ACHN (cell line): ENCODE results near the gene FBXW7.

Experiments
- DNase-seq: peaks from one replicate; pipeline ENCODE4 v3.0.0-alpha.2; 2015
- in situ Hi-C: cut with HindIII; loops from 2 replicates; pipeline ENCODE4 v1.10.0; 2017; ENCODE audit warnings: low sequenced_read_pairs, low pct_ligation_motif_present, low pct_unique_long_range_greater_than_20kb

FBXW7 gene

GRCh38 chr4:152327606-152328453 is 208.1 kb downstream of the FBXW7 start:
- in situ Hi-C loops = no loop called here
- DNase-seq = no peak

GRCh38 chr4:152325831-152326230 is 210.1 kb downstream of the FBXW7 start:
- no peak for DNase-seq
- in situ Hi-C loops = no loop called here

GRCh38 chr4:152323221-152323620 is 212.7 kb downstream of the FBXW7 start:
- in situ Hi-C loops = no loop called here
- no peak for DNase-seq

GRCh38 chr4:152322656-152323055 is 213.2 kb downstream of the FBXW7 start:
- no peak for DNase-seq
- in situ Hi-C loops = no loop called here

- in situ Hi-C loops = no loop called here
- no peak for DNase-seq
These were observed 214.0 kb downstream of the FBXW7 start for GRCh38 chr4:152321923-152322322.

GRCh38 chr4:152321398-152321797 is 214.5 kb downstream of the FBXW7 start:
- in situ Hi-C loops = no loop called here
- DNase-seq = no peak

GRCh38 chr4:152316969-152317368 is 218.9 kb downstream of the FBXW7 start:
- DNase-seq = no peak
- in situ Hi-C loops = no loop called here

GRCh38 chr4:152310257-152310656 is 225.6 kb downstream of the FBXW7 start:
- peak; percentile 60 for DNase-seq
- in situ Hi-C loops = no loop called here

- in situ Hi-C loops = no loop called here
- DNase-seq = no peak
These were observed 226.5 kb downstream of the FBXW7 start for GRCh38 chr4:152309418-152309817.

- no peak for DNase-seq
- in situ Hi-C loops = no loop called here
These were observed 226.9 kb downstream of the FBXW7 start for GRCh38 chr4:152308951-152309350.

GRCh38 chr4:152307669-152308068 is 228.2 kb downstream of the FBXW7 start:
- in situ Hi-C loops = no loop called here
- DNase-seq = no peak

GRCh38 chr4:152306541-152306940 is 229.4 kb downstream of the FBXW7 start:
- DNase-seq = no peak
- in situ Hi-C loops = no loop called here

GRCh38 chr4:152304220-152304619 is 231.7 kb downstream of the FBXW7 start:
- in situ Hi-C loops = no loop called here
- DNase-seq = no peak

- DNase-seq = no peak
- in situ Hi-C loops = no loop called here
These were observed 234.5 kb downstream of the FBXW7 start for GRCh38 chr4:152301381-152301780.

- in situ Hi-C loops = no loop called here
- DNase-seq = no peak
These were observed 236.3 kb downstream of the FBXW7 start for GRCh38 chr4:152299553-152299952.

- no peak for DNase-seq
- in situ Hi-C loops = no loop called here
These were observed 239.5 kb downstream of the FBXW7 start for GRCh38 chr4:152296386-152296785.

- no peak for DNase-seq
- in situ Hi-C loops = no loop called here
These were observed 241.1 kb downstream of the FBXW7 start for GRCh38 chr4:152294765-152295164.

GRCh38 chr4:152294331-152294730 is 241.6 kb downstream of the FBXW7 start:
- DNase-seq = no peak

GRCh38 chr4:152293527-152293926 is 242.4 kb downstream of the FBXW7 start:
- in situ Hi-C loops = no loop called here
- no peak for DNase-seq

More at GRCh38 chr4:152294331-152294730, 241.6 kb downstream of the FBXW7 start:
- in situ Hi-C loops = no loop called here

GRCh38 chr4:152290366-152290921 is 245.4 kb downstream of the FBXW7 start:
- in situ Hi-C loops = no loop called here
- no peak for DNase-seq
